HG02970 (cell line): ENCODE results near the gene CDK5RAP2.
"Not testable (repeated sequence)": the region's sequence is repeated elsewhere in the genome, so short reads cannot be mapped to it uniquely, and the experiment has no call there.

Experiments used
- ATAC-seq: cut with Tn5 transposase; IDR thresholded peaks from one replicate; pipeline ENCODE4 v1.9.1; 2021; ENCODE audit warnings: mild to moderate bottlenecking, moderate library complexity, moderate number of reproducible peaks; ENCODE audit not compliant: unreplicated experiment, low FRiP score

The CDK5RAP2 gene

DNA sequence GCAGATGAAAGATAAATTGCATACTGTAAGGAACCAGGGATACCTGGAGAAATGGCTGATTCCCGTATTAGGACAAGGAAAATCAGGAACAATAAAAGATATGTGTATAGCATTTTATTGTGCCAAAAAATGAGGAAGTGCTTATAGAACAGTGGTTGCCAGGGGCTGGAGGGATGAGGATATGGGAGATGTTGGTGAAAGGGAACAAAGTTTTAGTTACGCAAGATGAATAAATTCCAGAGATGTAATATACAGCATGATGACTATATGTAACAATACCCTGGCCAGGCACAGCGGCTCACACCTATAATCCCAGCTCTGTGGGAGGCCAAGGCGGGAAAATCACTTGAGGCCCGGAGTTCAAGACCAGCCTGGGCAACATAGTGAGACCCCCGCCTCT is 101.8 kb downstream of the CDK5RAP2 start:
- ATAC-seq = no peak

DNA sequence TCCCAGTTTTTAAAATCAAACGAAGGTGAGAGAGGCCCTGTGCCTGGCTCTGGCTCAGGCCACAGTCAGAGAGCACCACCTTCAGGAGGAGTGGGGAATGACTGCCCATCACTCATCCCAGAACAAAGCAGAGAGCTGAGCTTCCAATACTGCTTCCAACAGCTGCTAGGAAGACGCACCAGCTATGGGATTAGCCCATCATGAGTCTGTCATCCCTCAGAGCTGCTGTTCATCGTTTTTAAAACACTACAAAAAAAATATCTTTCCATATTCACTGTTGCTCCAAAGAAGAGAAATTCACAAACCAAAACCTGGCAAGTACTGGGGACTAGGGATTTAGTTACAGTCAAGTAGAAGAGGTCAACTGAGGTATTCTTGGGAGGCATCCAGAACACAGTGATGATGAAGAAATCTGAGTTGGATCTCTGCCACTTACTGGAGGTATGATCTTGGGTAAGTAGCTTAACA is 102.4 kb downstream of the CDK5RAP2 start:
- no peak for ATAC-seq

- ATAC-seq = no peak
These were observed 104.6 kb downstream of the CDK5RAP2 start for GRCh38 chr9:120475341-120475740.

DNA sequence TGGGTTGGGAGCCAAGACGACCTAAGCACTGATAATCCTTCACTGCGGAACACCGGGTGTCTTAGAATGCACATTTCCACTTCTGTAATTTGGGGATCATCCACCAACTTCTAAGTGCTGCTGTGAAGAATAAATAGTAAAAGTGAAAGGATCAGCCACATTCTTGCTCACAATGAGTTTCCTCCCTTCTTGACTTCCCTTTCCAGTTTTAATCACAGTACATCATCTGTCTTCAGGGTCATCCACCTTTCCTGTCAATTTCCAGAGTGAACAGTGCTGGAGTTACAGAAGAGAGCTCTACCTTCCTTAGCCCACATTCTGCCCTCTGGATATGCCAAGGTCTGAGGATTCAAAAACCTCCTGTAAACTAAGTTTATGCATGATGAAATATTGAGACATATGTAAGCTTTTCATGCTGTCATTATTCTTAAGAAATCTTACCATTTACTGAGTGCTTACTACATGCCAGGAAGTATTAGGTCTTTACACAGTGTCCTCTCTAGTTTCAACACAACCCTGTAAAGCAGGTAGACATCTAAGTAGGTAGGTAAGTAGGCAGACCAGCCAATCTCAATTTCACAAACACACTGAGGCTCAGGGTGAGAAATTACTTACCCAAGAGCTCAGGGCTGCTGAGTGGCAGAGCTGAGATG is 105.2 kb downstream of the CDK5RAP2 start:
- no peak for ATAC-seq

GRCh38 chr9:120473608-120474007 is 106.4 kb downstream of the CDK5RAP2 start:
- ATAC-seq = no peak

DNA sequence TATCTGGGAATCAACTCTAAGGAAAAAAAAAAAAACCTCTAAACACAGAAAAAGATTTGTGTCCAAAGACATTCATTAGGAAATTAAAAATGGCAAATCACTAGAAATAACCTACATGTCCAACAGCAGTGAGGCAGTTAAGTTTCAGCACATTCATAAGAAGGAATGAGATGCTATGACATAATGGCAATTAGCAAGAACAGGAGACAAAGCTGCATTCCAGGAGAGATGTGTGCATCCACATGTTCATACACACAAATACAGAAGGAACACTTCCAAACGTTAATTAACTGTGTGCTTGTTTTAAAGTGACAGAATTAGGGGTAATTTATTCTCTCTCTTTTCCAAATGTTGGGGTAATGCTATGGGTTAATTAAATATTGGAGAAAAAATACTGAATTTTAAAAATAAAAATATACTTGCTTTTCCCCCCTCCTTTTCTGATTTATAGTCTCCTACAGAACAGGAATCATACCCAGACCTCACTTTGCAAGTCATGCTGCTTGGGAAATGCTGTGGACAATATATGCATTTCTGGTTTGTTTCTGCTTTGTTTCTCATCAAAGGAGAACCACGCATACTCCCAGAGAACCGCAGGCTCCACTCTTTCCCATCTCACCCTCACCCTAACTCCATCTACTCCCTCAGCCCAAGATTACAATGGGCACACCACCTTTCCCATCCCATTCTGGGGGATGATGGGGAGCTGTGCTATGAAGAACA is 114.1 kb downstream of the CDK5RAP2 start:
- no peak for ATAC-seq

DNA sequence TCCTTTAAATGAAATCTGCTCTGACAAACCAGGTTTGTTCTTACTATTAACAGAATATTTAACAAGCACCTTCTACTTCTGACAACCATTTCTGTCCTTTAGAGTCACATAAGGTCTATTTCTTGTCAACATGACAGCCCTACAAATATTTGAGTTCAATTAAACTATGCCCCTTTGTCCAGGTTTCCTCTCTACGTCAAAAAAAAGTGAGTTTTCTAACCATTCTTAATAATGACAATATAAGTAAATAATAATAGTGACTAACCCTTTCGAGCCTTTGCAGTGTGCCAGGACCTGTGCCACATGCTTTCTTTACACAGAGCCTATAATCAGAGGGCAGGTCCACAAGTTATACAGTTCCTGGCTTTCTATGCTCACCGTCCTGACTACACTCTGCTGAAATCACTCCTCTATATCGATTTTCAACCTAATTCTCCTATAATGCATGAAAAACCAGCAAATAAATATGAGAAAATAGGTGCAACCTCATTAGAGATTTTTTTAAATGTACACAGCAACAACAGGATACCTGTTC is 115.0 kb downstream of the CDK5RAP2 start:
- ATAC-seq = no peak

DNA sequence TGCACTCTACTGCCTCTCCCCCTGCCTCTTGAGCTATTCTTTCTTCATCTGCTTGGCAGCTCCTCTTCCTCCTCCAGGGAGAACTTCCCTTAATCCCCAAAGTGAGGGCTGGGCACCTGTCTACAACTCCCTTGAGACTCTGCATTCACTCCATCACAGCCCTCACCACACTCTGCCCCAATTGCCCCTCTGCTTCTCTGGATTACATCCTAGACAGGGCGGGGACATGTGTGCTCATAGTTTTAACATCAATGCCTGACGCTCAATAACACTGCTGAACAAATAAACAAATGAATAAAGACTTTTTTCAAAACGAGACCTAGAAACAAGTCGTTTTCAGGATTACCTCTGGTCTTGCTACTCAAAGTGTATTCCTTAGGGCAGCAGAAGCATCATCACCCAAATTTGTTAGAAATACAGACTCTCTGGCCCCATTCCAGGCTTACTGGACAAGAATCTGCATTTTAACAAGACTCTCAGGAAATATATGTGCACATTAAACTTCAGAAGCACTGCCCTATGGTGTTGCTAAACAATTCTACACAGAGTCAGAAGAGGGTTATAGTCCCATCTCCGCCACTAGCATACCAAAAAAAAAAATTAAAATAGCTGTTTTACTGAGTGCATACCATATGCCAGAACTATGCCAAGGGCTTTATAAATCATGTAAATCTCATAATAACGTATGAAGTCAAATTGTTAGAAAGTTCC is 115.6 kb downstream of the CDK5RAP2 start:
- ATAC-seq = no peak

DNA sequence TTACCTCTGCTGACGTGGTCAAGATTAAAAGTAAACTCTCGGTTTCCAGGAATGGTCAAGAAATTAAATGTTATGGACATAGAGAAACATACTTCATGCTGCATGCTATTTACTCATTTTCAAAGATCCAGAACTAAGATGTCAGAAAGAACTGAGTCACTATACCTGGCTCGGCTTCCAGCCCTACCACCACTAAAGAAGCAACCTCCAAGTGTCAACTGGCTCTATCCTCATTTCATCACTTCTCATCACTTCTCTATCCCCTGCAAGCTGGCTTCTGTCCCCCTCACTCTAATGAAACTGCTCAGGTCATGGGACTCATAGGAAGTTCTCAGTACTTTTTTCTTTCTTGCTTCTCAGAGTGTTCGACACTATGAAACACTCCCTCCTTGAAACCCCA is 116.2 kb downstream of the CDK5RAP2 start:
- ATAC-seq = no peak

DNA sequence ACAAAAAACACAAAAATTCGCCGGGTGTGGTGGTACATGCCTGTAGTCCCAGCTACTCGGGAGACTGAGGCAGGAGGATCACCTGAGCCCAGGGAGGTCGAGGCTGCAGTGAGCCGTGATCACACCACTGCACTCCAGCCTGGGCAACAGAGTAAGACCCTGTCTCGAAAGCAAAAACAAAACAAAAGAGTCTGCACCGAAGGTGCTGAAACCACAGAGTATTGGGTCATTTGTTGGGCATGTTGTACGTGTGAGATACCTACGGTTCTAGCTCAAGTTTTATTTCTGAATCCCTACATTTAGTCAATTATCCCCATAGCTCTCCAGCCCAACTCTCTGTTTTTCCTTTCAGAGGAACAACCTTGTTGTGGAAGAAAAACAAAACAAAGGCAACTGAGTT is 118.3 kb downstream of the CDK5RAP2 start:
- not testable (repeated sequence) for ATAC-seq

DNA sequence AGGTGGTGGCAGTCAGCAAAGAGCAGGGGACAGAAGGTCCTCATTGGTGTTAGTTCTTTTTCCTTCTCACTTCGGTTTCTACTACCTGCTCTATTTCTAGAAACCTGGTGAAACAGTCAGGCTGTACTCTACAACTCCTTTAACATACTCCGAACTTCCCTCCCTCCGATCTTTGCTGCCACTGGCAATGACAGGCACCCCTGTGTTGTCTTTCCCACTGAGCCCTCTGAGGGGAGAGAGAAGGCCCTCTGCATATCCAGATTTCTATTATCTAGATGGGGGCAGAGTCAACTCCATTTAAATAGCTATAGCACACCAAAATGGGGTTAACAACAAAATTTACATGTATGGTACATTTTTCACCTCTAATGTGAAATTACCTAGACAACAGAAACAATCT is 123.7 kb downstream of the CDK5RAP2 start:
- no peak for ATAC-seq

DNA sequence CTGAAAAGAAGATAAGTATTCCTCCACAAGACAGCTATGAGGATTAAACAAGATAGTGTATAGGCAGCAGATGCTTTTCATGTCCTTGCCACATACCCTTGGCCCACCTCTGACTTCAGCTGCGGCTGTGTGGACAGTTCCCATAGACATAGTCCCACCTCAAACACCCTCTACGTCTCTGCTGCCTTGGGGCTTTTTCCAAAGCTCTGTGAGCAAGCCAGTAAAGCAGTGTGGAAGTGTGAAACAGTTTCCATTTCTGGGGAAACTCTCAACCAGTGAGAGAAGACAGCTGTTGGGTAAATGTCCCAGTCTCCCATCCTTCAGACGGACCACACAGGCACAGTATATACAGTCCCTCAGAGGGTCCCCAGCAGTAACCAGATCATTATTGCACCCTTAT is 125.5 kb downstream of the CDK5RAP2 start:
- no peak for ATAC-seq

GRCh38 chr9:120453792-120454191 is 126.2 kb downstream of the CDK5RAP2 start:
- ATAC-seq = no peak

DNA sequence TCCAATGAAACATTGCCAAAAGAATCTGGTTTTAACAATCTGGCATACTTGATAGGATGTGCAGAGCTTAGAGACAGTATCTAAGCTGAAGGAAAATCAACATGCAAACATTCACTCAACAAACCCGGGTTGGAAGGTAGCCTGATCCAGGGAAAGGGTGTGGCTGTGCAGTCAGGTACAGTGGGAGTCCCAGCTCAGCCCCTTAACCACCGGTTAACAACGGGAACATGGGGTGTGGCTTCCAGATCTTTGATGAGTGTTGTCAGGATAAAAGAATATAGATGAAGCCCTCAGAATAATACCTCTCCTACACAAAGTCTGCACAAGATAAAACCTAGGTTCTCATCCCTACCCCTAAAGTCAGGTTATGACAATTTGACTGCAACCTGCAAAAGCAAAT is 127.3 kb downstream of the CDK5RAP2 start:
- ATAC-seq = no peak

- ATAC-seq = no peak
These were observed 129.1 kb downstream of the CDK5RAP2 start for GRCh38 chr9:120450916-120451315.

DNA sequence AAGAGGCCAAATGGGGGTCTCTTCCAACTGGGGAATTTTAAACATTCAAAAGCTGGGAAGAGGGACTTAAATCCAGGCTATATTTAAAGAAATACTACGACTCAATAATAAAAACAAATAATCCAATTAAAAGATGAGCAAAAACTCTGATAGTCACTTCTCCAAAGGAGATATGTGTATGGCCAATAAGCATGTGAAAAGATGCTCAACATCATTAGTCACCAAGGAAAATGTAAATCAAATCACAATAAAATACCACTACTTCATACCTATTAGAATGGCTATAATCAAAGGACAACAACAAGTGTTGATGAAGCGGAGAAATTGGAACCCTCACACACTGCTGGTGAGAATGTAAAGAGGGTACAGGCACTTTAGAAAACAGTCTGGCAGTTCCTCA is 130.4 kb downstream of the CDK5RAP2 start:
- ATAC-seq = no peak

DNA sequence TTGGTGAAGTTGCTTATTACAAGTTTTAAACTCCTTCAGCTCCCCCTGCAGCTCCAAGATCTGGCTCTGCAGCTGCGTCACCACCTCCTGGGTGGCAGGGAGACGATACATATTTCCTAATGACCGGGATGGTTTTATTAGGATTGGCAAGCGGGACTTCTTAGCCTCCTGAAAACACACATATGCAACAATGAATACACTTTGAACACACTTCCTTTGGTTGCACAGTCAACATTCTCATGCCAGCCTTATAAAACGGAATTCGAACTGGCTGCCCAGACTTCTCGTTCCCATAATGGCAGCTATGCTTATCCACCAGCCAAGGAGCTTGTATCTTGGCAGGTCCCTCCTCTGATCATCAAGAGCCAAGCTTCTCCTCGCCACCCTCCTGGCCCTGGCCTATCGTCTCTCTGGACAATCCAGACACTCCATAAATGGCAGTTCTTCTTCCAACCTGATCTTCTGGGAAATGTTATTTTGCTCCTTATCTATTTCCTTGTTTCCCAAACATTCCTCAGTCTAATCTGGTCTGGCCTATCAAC is 131.9 kb downstream of the CDK5RAP2 start:
- ATAC-seq = no peak

GRCh38 chr9:120446671-120447070 is 133.3 kb downstream of the CDK5RAP2 start:
- ATAC-seq = no peak

- no peak for ATAC-seq
These were observed 136.0 kb downstream of the CDK5RAP2 start for GRCh38 chr9:120443976-120444375.

DNA sequence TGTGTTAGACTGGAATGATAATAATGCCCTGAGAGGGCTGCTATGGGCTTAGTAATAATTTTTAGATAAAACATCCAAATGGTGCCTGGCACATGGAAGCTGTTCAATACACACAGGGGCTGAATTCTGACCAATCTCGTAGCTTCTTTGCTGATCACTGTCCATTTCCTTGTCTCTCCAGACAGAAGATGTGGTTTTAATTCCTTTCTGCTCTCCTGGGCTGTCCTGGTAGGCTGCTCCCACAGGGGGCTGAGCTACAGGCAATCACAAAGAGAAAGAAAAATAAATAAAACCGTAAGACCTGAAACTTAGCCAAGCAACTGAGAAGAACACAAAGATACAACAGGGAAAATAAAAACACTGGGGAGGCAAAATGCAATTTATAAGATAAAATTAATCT is 136.5 kb downstream of the CDK5RAP2 start:
- no peak for ATAC-seq
